Measurements from ENCODE around the gene CHRM5. TPM values are rescaled to one million over a fixed set of nuclear protein-coding genes. Genes with fewer than 3 reads are reported as not detected.

The CHRM5 gene
- total and polyA plus RNA-seq, 2 of the 8 experiments (the other 6 are each of a cell fraction or from before 2014, with no cell fraction given): not detected

DNA sequence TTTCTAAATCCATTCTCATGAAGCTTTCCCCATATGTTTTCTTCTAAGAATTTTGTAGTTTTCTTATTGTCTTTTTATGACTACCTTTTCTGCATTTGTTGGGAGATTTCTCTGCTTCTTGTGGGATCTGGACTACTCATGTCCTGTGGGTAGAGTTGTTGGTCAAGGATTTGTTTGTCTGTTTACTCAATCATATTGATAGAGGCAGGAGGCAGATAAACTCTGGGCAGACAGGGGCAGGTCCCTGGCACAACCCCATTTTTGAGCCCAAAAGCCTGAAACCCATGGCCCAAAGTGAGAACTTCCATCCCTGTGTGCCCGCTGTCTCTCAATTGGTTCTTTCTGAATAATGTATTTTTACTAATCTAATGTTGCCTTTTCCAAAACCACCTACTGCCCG, 145.9 kb downstream of the CHRM5 start:
- Histone ChIP-seq H3K14ac (ENCODE audit: insufficient read length) (no peak overlapping the region), H3K4me1 (replicated peaks in 1 of 4; ENCODE audit: control insufficient read depth in 3 of 4, insufficient read depth in 4 of 4, low read length in 3 of 4) (no peaks in the 10 kb centered on the region; a peak in 1 of 7 replicates), H2AFZ (ENCODE audit: low read length) (no peak overlapping the region), H2BK12ac (ENCODE audit: low read depth, low read length) (no peak overlapping the region), H3K9ac (replicated peaks in 1 of 4; ENCODE audit: extremely low read depth in 1 of 4, low read depth in 3 of 4, low read length in 3 of 4) (no peak overlapping the region), H3K79me2 (ENCODE audit: control insufficient read depth in 1 of 2, insufficient read depth in 2 of 2, low read length in 2 of 2) (no peaks in the 10 kb centered on the region), H2BK15ac (ENCODE audit: low read length) (no peak overlapping the region), H3K9me3 (ENCODE audit: insufficient read depth in 2 of 2, low read depth in 1 of 2, low read length in 1 of 2) (no peaks in the 10 kb centered on the region), H4K91ac (replicated peaks; ENCODE audit: insufficient read length, low read length) (no peak overlapping the region), H3K23ac (ENCODE audit: insufficient read length) (no peak overlapping the region), H2BK5ac (ENCODE audit: low read depth, low read length) (no peak overlapping the region), H2BK20ac (ENCODE audit: low read length) (no peak overlapping the region), H2BK120ac (replicated peaks; ENCODE audit: low read depth, low read length) (no peak overlapping the region), H3K23me2 (ENCODE audit: low read depth, low read length) (no peaks in the 10 kb centered on the region), H3K36me3 (ENCODE audit: control insufficient read depth in 2 of 4, insufficient read depth in 4 of 4, low read length in 3 of 4) (no peaks in the 10 kb centered on the region), H3K18ac (ENCODE audit: extremely low read depth, low read length) (no peak overlapping the region), H3K27ac (ENCODE audit: low read depth, low read length) (no peak overlapping the region), H3K27me3 (replicated peaks in 1 of 4; ENCODE audit: control insufficient read depth in 3 of 4, extremely low read depth in 1 of 4, insufficient read depth in 3 of 4, low read length in 3 of 4) (no peaks in the 10 kb centered on the region), H3K56ac (replicated peaks; ENCODE audit: insufficient read length, low read depth, low read length) (no peak overlapping the region), H3K79me1 (ENCODE audit: low read depth, low read length) (no peaks in the 10 kb centered on the region), H3K4me3 (ENCODE audit: extremely low read depth in 1 of 4, insufficient read depth in 2 of 4, low read depth in 3 of 4, low read length in 4 of 4) (no peak overlapping the region), H4K20me1 (replicated peaks in 1 of 2; ENCODE audit: control insufficient read depth in 1 of 2, insufficient read depth in 2 of 2, low read length in 2 of 2) (no peaks in the 10 kb centered on the region), H2AK5ac (ENCODE audit: low read depth, low read length) (no peak overlapping the region), H3K4ac (replicated peaks; ENCODE audit: insufficient read length, low read depth, low read length) (no peak overlapping the region), H3K4me2 (ENCODE audit: insufficient read depth in 1 of 2, low read depth in 2 of 2, low read length in 2 of 2) (no peak overlapping the region), H4K8ac (ENCODE audit: extremely low read depth, insufficient read depth, low read length) (no peak overlapping the region), H4K5ac (ENCODE audit: insufficient read length, low read depth, low read length) (no peak overlapping the region)
- WGBS, 2 experiments (ENCODE audit: extremely low coverage in 1 of 2, insufficient coverage in 1 of 2, insufficient read length in 1 of 2, insufficient replicate concordance in 2 of 2, low coverage in 1 of 2, low lambda C conversion rate in 2 of 2, missing lambda C conversion rate in 1 of 2): 55% methylated on average over 2 of the region's 2 CpGs; no CpG with 5 or more reads in 1 of the 2 experiments
- CTCF ChIA-PET (ENCODE audit: partially characterized antibody): interaction anchor here (0.9 to 1.7 kb wide), 4 partner anchors 19 to 129 kb away, joined by 4 to 5 read pairs (median 4); no protein-coding TSS in a partner anchor
- DNase-seq (ENCODE audit: low read depth in 1 of 2, low spot score in 2 of 2) (no peak), FAIRE-seq (no peak)
- POLR2A ChIA-PET (ENCODE audit: partially characterized antibody): interaction anchor here (0.7 kb wide), 1 partner anchor 11 kb away, joined by 3 read pairs; no protein-coding TSS in a partner anchor
- TF ChIP-seq PHF8 (conservative IDR thresholded peaks at IDR 0.05; ENCODE audit: low read depth, low read length) (no peak), TAF1 (IDR thresholded peaks at IDR 0.05; ENCODE audit: low read depth, low read length) (no peak), SRF (IDR thresholded peaks at IDR 0.05; ENCODE audit: low read depth, low read length) (no peak), TAF7 (optimal IDR thresholded peaks at IDR 0.05; ENCODE audit: borderline replicate concordance, low read depth, low read length) (no peak), POLR2AphosphoS5 (IDR thresholded peaks at IDR 0.05; ENCODE audit: low read depth, low read length) (no peak), TBP (IDR thresholded peaks at IDR 0.05; ENCODE audit: low read depth, low read length) (no peak), TEAD4 (IDR thresholded peaks at IDR 0.05; ENCODE audit: low read depth, low read length) (no peak), ZNF274 (IDR thresholded peaks at IDR 0.05; ENCODE audit: borderline replicate concordance, extremely low read depth, low read length) (no peak), CREB1 (IDR thresholded peaks at IDR 0.05) (no peak), SUZ12 (IDR thresholded peaks at IDR 0.05; ENCODE audit: low read length) (no peak), EP300 (IDR thresholded peaks at IDR 0.05; ENCODE audit: borderline replicate concordance in 1 of 2, low read depth in 2 of 2, low read length in 2 of 2) (no peak), CEBPB (IDR thresholded peaks at IDR 0.05; ENCODE audit: low read depth, low read length) (no peak), TCF12 (IDR thresholded peaks at IDR 0.05; ENCODE audit: low read depth, low read length) (no peak), SIRT6 (IDR thresholded peaks at IDR 0.05; ENCODE audit: low read length) (no peak), SP4 (IDR thresholded peaks at IDR 0.05; ENCODE audit: low read length) (no peak)
